HG03565 (cell line): Measurements from ENCODE around the gene BTNL3.
"Not testable (repeated sequence)": the region's sequence is repeated elsewhere in the genome, so short reads cannot be mapped to it uniquely, and the experiment has no call there.

Experiments used
- ATAC-seq: cut with Tn5 transposase; IDR thresholded peaks from one replicate; pipeline ENCODE4 v1.9.1; 2021; ENCODE audit warnings: mild to moderate bottlenecking, moderate library complexity; ENCODE audit not compliant: unreplicated experiment

BTNL3 gene, protein sequence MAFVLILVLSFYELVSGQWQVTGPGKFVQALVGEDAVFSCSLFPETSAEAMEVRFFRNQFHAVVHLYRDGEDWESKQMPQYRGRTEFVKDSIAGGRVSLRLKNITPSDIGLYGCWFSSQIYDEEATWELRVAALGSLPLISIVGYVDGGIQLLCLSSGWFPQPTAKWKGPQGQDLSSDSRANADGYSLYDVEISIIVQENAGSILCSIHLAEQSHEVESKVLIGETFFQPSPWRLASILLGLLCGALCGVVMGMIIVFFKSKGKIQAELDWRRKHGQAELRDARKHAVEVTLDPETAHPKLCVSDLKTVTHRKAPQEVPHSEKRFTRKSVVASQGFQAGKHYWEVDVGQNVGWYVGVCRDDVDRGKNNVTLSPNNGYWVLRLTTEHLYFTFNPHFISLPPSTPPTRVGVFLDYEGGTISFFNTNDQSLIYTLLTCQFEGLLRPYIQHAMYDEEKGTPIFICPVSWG

DNA sequence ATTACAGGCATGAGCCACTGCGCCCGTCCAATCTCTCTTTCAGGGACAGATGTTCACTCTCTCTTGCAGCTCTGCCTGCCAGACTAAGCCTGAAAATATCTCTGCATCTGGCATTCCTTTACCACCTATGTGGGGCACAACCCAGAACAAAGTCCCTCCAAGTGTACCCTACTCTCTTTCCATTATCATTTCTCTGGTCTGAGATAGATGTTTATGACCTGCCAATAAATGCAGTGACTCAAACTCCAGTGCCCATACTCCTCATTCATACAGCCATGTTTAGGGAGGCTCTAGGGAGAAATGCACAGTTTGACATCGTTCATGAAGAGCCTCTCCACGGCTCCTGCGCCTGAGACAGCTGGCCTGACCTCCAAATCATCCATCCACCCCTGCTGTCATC is at the start of gene BTNL3:
BTNL3 (plus strand) TSS at position 255 of the 400 bp plus-strand sequence. CDS start 183 bp downstream, outside the sequence.
- ATAC-seq, result no peak

- no peak for ATAC-seq
Observed at GRCh38 chr5:180950291-180950949, 38.2 kb upstream of the BTNL3 start.

DNA sequence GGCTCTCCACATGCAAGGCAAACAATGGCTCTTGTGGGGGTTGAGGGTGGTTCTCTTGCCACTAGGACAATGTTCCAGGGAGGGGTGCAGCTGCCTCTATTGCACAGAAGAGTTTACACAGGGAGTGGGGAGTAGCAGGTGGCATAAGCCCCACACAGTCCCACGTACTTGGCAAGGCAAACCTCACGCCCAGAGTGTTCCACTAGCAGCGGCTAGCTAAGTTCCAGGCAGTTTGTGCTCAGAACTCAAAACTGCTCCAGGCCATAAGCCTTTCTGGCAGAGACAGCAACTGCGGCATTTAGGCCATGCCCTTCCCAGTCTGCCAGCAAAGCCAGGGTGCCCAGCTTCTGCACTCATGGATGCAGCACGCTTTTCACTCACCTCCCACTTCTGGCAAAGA is 29.0 kb upstream of the BTNL3 start:
- no peak for ATAC-seq

DNA sequence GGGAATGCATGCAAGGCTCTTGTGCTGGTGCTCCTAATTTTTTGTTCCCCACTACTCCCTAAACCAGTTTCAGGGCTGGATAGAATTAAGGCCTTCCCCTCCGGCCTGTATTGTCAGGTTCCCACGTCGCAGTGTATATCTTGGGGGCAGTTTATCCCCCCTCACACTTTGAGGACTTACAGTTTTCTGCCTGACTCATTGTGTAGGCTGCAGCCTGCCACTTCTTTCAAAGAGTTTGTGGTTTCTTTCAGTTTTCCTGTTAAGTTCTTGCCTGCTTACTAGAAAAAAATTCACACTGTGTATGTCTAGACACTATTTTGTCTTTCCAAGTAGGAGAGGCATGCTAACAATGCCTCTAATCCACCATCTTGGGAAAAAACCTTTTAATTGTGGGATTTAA is 28.4 kb upstream of the BTNL3 start:
- ATAC-seq, result no peak

GRCh38 chr5:180969406-180969805 is 19.2 kb upstream of the BTNL3 start:
- no peak for ATAC-seq

DNA sequence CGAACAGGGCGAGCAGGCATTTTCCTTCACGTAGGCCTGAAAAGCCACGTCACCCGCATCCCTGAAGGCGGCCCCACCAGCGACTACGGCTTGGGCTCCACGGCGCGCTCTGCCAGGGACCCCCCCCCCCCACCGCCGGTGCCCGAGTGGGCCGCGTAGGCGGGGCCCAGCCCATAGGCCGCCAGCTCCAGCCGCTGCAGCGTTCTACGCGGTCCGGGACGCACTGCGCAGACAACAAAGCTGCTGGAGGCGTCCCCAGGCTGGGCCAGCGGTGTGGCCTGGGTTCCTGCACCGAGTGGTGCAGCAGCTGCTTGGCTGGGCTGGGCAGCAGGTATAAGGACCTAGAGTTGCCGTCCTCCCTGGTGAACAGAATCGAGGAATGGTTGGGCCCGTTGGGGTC is 18.3 kb upstream of the BTNL3 start:
- no peak for ATAC-seq

GRCh38 chr5:180970875-180971274 is 17.8 kb upstream of the BTNL3 start:
- no peak for ATAC-seq

DNA sequence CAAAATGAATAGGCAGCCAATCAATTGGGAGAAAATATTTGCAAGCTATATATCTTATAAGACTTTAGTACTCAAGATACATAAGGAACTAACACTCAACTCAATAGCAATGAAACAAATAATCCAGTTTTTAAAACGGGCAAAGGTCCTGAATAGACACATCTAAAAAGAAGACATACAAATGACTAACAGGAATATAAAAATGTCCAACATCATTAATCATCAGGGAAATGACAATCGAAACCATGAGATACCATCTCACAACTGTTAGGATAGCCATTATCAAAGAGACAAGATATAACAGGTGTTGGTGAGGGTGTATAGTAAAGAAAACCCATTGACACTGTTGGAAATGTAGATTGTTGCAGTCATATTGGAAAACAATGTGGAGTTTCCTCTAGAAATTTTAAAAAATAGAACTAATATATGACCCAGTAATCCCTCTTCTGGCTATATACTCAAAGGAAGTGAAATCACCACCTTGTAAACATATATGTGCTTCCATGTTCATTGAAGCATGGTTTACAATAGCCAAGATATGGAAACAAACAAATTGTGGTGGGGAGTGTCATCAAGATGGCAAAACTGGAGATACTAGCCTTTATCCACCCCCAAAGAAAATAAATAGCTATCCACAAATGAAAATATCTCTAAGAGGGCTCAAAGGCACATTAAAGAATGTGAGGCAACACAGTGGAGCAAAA is 13.9 kb upstream of the BTNL3 start:
- no peak for ATAC-seq

DNA sequence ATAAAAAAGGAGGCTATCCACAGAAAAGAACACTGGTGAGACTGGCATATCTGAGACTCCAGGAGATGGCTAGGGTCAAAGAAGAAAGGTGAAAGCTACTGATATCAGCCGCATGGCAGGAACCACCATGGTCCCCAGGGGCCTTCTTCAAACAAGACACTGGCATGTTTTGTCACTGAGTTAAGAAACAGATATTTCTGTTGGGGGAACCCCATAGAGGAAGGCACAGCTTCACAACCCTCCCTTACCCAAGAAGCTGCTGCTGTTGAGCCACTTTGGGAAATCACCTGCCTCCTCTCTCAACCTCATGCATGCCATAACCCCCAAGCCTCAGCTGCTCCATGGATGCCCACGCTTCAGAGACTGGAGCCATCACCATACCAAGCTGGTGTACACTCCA is 13.3 kb upstream of the BTNL3 start:
- peak; percentile 89 for ATAC-seq

GRCh38 chr5:180976518-180976917 is 12.1 kb upstream of the BTNL3 start:
- no peak for ATAC-seq

GRCh38 chr5:180977852-180978251 is 10.8 kb upstream of the BTNL3 start:
- ATAC-seq, result no peak

GRCh38 chr5:180982008-180982741 is 6.5 kb upstream of the BTNL3 start:
- ATAC-seq, result no peak

- ATAC-seq, result no peak
Observed at GRCh38 chr5:180988016-180988415, 630 bp upstream of the BTNL3 start.

DNA sequence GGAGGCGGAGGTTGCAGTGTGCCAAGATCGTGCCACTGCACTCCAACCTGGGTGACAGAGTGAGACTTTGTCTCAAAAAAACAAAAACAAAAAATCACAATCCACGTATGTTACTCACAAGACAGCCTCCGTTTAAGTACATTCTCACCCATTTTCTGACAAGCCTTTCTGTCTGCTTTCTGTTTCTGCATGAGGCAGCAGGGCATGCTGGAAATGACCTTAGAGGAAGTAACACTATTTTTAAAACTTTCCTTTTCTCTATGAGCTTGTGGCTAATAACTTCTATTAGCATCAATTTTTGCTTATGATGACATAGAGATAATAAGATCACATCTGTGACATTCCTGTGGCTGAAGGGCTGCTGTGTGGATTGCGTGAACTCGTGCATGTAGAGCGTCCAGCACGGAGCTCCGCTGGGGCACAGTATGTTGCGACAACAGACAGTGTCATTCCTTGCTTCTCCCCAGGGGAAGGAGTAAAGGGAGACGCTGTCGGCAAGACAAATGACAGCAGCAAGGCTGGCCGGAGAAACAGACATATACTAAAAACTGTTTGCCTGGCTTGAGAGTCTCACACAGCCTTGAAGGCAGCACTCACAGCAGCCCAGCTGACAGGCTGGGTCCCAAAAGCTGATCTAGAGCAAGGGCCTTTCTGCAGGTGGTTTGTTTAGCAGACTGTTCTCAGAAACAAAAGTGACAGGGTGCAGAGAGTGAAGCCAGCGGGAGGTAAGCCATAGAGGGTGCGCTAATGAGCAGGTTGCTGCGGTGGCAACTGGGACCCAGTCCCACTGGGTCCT is 1.6 kb downstream of the BTNL3 start:
- no peak for ATAC-seq

- no peak for ATAC-seq
Observed at GRCh38 chr5:180990882-180991242, 2.2 kb downstream of the BTNL3 start.

DNA sequence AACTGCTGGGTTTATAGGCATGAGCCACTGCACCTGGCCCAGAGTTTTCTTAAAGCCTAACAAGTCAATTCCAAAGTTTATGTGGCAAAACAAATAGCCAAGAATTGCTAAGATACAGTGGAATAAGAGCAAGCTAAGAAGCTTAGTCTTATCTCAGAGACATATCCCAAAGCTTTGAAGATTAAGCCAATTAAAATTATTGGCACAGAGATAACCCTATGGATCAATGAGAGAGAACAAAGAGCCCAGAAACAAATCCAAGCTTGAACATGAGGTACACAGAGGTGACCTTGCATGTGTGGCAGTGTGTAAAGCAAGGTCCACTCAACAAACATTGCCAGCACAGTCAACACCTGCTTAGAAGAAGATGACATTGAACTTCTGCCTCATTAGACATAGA is 13.3 kb downstream of the BTNL3 start:
- no peak for ATAC-seq

- no peak for ATAC-seq
Observed at GRCh38 chr5:181005791-181006190, 17.1 kb downstream of the BTNL3 start.

GRCh38 chr5:181008136-181008535 is 19.5 kb downstream of the BTNL3 start:
- no peak for ATAC-seq

DNA sequence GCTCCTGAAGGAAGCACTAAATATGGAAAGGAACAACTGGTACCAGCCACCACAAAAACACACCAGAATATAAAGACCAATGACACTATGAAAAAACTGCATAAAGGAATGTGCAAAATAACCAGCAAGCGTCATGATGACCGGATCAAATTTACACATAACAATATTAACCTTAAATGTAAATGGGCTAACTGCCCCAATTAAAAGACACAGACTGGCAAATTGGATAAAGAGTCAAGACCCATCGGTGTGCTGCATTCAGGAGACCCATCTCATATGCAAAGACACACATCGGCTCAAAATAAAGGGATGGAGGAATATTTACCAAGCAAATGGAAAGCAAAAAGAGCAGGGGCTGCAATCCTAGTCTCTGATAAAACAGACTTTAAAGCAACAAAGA is 21.4 kb downstream of the BTNL3 start:
- not testable (repeated sequence) for ATAC-seq

GRCh38 chr5:181014654-181015053 is 26.0 kb downstream of the BTNL3 start:
- not testable (repeated sequence) for ATAC-seq
